ENCODE results near the gene CRELD2. TPM values are rescaled to one million over a fixed set of nuclear protein-coding genes. Genes with fewer than 3 reads are reported as not detected.

CRELD2 gene
- total and polyA plus RNA-seq, 3 donors from 2014 or later, result 57.9 to 64.2 (median 58.3) TPM

DNA sequence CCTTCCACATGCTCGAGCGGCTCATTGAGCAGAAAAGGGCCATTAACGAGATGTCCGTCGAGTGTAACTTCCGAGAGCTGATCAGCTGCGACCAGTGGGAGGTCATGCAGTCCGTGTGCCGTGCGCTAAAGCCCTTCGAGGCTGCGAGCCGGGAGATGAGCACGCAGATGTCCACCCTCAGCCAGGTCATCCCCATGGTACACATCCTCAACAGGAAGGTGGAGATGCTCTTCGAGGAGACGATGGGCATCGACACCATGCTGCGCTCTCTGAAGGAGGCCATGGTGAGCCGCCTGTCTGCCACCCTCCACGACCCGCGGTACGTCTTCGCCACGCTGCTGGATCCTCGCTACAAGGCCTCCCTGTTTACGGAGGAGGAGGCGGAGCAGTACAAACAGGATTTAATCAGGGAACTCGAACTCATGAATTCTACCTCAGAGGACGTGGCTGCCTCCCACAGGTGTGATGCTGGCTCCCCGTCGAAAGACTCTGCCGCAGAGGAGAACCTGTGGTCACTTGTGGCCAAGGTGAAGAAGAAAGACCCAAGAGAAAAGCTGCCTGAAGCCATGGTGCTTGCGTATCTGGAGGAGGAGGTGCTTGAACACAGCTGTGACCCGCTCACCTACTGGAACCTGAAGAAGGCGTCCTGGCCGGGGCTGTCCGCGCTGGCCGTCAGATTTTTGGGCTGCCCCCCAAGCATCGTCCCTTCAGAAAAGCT, 31.9 kb upstream of the CRELD2 start:
- Histone ChIP-seq H3K4me1 (no peaks in the 10 kb centered on the region), H3K36me3 (ENCODE audit: low read depth, missing control alignments) (no peaks in the 10 kb centered on the region), H3K27ac (no peak overlapping the region), H3K9me3 (no peaks in the 10 kb centered on the region), H3K4me3 (no peak overlapping the region), H3K27me3 (no peaks in the 10 kb centered on the region)
- DNase-seq, result no peak
- TF ChIP-seq, protein P1, sequence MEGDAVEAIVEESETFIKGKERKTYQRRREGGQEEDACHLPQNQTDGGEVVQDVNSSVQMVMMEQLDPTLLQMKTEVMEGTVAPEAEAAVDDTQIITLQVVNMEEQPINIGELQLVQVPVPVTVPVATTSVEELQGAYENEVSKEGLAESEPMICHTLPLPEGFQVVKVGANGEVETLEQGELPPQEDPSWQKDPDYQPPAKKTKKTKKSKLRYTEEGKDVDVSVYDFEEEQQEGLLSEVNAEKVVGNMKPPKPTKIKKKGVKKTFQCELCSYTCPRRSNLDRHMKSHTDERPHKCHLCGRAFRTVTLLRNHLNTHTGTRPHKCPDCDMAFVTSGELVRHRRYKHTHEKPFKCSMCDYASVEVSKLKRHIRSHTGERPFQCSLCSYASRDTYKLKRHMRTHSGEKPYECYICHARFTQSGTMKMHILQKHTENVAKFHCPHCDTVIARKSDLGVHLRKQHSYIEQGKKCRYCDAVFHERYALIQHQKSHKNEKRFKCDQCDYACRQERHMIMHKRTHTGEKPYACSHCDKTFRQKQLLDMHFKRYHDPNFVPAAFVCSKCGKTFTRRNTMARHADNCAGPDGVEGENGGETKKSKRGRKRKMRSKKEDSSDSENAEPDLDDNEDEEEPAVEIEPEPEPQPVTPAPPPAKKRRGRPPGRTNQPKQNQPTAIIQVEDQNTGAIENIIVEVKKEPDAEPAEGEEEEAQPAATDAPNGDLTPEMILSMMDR (IDR thresholded peaks at IDR 0.05), result no peak
- TF ChIP-seq POLR2A (IDR thresholded peaks at IDR 0.05), result no peak
- 97 to 98% methylated on average over 27 to 41 of the region's 41 CpGs for WGBS, 2 donors
- intact Hi-C loops (cut with DNase I; ENCODE audit: low total_unique reads), result no loop called here

DNA sequence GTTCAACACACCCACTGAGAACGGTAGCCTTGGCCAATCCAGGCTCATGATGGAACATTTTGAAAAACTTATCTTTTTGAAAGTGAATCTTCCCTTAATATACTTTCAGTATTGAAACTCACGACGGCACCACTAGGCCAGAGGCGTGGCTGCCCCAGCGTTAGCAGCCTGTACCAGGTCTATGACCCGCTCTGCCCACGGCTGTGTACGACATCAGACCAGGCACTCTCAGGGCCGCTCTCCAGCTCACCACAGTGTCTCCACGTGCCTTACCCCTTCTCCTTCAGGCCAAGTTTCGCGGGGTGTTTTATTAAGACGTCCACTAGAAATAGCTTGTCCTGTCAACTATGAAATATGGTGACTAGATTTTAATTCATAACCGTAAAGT, 31.4 kb upstream of the CRELD2 start:
- no peaks in the 10 kb centered on the region for H3K4me1 ChIP-seq
- WGBS, 2 donors, result 96 to 97% methylated on average over 14 of the region's 14 CpGs
- intact Hi-C loops (cut with DNase I; ENCODE audit: low total_unique reads), result no loop called here
- H3K9me3 ChIP-seq, result no peaks in the 10 kb centered on the region
- no peak for TF ChIP-seq POLR2A (IDR thresholded peaks at IDR 0.05)
- TF ChIP-seq, protein P1 (IDR thresholded peaks at IDR 0.05), result no peak
- H3K27ac ChIP-seq, result no peak overlapping the region
- no peaks in the 10 kb centered on the region for H3K36me3 ChIP-seq (ENCODE audit: low read depth, missing control alignments)
- H3K27me3 ChIP-seq, result no peaks in the 10 kb centered on the region
- no peak for DNase-seq
- H3K4me3 ChIP-seq, result no peak overlapping the region

- H3K4me1 ChIP-seq, result no peaks in the 10 kb centered on the region
- no peak for DNase-seq
- no peak overlapping the region for H3K27ac ChIP-seq
- TF ChIP-seq, protein P1 (IDR thresholded peaks at IDR 0.05), result no peak
- no peak for TF ChIP-seq POLR2A (IDR thresholded peaks at IDR 0.05)
- intact Hi-C loops (cut with DNase I; ENCODE audit: low total_unique reads), result no loop called here
- H3K36me3 ChIP-seq (ENCODE audit: low read depth, missing control alignments), result no peaks in the 10 kb centered on the region
- H3K4me3 ChIP-seq, result no peak overlapping the region
- 95% methylated on average over 9 of the region's 9 CpGs for WGBS, 2 donors
- H3K27me3 ChIP-seq, result no peaks in the 10 kb centered on the region
- H3K9me3 ChIP-seq, result no peaks in the 10 kb centered on the region
These were observed 30.7 kb upstream of the CRELD2 start for GRCh38 chr22:49887702-49888101.

- WGBS, 2 donors, result 91% methylated on average over 5 of the region's 5 CpGs
- intact Hi-C loops (cut with DNase I; ENCODE audit: low total_unique reads), result no loop called here
- Histone ChIP-seq H3K27ac (no peak overlapping the region), H3K27me3 (no peaks in the 10 kb centered on the region), H3K36me3 (ENCODE audit: low read depth, missing control alignments) (no peaks in the 10 kb centered on the region), H3K4me3 (no peak overlapping the region), H3K4me1 (no peaks in the 10 kb centered on the region), H3K9me3 (no peaks in the 10 kb centered on the region)
- no peak for DNase-seq
- TF ChIP-seq, protein P1 (IDR thresholded peaks at IDR 0.05), result no peak
- TF ChIP-seq POLR2A (IDR thresholded peaks at IDR 0.05), result no peak
These were observed 29.4 kb upstream of the CRELD2 start for GRCh38 chr22:49889071-49889470.
